GM19023 (cell line): ENCODE data around the gene YTHDF1.
A peak's percentile ranks its signal among the peaks of the same experiment; 100 is the strongest.
"Not testable (repeated sequence)": the region's sequence is repeated elsewhere in the genome, so short reads cannot be mapped to it uniquely, and the experiment has no call there.

Source experiments
- ATAC-seq: cut with Tn5 transposase; IDR thresholded peaks from one replicate; pipeline ENCODE4 v1.9.1; 2021; ENCODE audit warnings: mild to moderate bottlenecking, moderate library complexity; ENCODE audit not compliant: unreplicated experiment

Gene YTHDF1

DNA sequence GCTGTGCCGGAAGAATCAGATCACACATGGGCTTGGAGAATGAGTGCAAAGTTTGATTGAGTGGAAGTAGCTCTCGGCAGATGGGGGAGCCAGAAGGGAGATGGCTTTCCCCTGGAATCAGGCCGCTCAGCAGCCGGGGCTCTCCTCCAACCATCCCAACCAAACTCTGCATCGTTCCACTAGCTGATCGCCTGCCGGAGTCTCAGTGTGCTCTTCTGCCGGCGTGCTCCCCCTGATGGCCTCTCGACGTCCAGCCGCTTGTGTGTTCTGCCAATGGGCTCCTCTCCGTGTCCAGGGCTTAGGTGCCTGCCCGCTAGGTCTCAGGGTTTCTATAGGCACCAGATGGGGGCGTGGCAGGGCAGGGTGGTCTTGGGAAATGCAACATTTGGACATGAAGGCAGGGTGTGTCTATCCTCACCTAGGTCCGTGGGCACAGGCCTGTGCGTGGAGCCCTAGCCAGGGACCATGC lies 14.9 kb upstream of the YTHDF1 start:
- ATAC-seq = no peak

DNA sequence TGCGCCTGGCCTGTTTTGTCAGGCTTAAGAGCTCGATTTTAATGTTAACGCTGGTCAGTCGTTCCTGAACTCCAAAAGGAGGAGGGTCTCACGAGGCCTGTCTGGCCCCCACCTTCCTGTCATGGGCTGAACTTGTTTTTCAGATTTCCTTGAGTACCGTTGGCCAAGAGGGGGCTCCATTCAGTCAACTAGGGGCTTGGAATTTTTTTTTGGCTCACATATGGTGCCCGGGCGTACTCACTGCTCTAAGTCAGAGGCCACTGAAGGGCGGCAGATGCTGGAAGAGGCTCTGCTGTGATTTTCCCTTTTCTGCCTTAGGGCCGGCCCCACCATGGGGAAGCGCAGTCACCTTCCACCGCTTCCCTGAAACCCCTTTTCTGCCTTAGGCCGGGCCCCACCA lies 12.9 kb upstream of the YTHDF1 start:
- no peak for ATAC-seq

GRCh38 chr20:63227260-63227659 lies 11.3 kb upstream of the YTHDF1 start:
- ATAC-seq = no peak

- ATAC-seq = no peak
These were observed 10.4 kb upstream of the YTHDF1 start for GRCh38 chr20:63226042-63226943.

DNA sequence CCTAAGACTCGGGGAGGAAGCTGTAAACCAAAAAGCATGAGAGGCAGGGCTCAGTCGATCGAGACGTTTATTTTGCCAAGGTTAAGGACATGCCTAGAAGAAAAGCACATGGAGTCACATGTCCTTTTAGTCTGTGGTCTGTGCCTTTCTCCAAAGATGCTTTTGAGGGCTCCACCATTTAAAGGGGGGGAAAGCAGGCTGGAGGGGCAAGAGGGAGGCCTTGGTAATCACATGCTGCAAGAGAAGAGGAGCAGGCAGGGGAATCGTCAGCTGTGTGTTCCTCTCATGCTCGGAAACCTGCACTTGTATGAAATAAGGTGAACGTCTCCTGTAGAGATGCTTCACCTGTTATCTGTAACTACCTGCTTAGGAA lies 9.1 kb upstream of the YTHDF1 start:
- ATAC-seq = no peak

DNA sequence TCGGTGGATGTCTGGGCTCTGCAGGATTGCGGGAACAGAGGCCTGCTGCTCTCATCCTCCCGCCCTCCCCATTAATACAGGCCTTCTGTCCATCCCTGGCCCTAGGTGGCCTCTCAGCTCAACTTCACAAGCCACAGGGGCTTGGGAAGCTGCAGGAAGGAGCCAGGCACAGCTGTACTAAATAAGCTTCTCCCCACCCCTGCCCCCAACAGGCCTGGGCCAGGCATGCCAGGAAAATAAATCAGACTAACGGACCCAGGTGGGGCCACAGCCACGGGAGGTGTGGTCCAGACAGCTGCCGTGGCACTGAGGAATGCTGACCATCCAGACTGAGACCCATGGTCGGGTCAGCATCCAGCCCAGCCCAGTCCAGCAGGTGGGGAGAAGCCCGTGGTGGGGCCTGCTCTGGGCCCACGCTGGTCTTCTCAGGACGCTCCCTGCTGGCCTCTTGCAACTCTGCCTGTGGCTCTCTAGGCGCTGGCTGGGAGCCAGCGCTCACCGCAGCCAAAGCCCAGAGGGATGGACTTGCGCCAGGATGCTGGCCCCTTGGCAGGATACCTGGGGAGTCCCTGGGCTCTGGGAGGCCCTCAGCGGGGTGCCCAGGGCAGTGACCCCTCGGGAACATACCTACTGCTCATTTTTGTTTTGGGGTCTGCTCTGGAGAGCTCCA lies 8.6 kb upstream of the YTHDF1 start:
- no peak for ATAC-seq

DNA sequence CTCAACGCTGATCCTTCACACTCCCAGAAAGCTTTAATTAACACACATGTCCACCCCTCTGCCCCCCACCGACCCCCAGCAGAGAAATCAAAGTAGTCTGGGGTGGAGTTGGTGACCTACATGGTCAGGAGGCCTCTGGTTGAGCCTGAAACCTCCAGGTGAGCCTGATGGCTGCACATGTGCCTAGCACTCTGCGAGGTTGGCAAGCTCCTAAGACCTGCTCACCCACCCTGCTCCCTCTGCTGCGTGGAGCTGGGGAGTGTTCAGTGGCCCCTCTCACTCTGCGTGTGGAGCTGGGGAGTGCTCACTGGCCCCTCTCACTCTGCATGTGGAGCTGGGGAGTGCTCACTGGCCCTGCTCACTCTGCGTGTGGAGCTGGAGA lies 7.9 kb upstream of the YTHDF1 start:
- ATAC-seq = no peak

- ATAC-seq = no peak
These were observed 7.3 kb upstream of the YTHDF1 start for GRCh38 chr20:63223121-63223825.

DNA sequence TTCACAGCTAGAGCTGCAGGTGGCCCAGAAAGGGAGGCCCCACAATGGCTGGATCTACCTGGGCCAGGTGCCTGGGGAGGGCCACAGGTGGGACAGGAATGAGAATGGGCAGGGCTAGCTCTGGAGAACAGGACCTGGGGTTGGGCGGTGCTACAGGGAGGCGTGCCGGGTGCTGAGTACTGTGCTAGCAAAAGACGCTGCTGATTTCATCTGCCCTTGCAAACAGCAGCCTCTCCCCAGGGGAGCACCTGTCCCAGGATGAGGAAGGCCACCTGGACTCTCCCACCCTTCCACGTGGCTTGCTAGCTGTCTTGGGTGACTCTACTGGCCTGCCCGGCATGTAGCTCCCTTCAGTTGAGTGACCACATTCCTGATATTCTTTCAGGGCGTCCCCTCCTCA lies 6.6 kb upstream of the YTHDF1 start:
- ATAC-seq = no peak

- ATAC-seq = not testable (repeated sequence)
These were observed 5.6 kb upstream of the YTHDF1 start for GRCh38 chr20:63221400-63222053.

GRCh38 chr20:63220696-63221399 lies 4.9 kb upstream of the YTHDF1 start:
- no peak for ATAC-seq

- ATAC-seq = no peak
These were observed 4.1 kb upstream of the YTHDF1 start for GRCh38 chr20:63219866-63220521.

GRCh38 chr20:63219447-63219821 lies 3.5 kb upstream of the YTHDF1 start:
- no peak for ATAC-seq

DNA sequence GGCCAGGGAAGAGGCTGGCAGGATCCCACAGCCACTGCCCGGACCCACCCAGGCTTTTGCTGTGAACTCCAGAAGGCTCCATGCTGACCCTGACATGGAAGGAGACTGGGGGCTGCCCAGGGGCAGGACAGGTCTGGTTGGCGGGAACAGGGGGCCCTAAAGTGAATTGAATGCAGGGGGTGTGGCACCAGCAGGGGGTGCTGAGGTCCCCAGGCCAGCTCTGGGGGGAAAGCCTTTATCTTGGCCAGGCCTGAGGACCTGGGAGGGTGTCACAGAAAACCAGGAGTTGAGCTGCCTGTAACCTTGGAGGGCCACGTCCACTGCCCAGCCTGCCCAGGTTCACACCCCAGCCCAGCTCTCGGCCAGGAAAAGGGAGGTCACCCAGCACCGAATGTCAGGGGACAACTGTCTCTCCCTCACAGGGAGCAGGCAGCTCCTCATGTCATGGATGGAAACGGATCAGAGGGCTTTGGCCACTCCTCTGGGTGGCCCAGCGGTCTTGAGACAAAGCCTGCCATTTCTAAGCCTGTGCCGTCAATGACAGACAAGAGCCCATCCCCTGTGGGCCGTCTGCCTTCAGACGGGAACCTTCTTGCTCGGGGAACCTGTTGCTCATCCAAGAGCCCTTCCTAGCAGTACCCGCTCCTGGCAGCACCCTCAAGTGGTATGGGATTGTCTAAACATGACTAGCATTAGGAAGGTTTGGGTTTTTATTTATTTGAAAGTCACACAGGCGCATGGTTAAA lies 2.9 kb upstream of the YTHDF1 start:
- ATAC-seq = no peak

- ATAC-seq = no peak
These were observed 1.8 kb upstream of the YTHDF1 start for GRCh38 chr20:63217706-63218105.

- ATAC-seq = no peak
These were observed 1.0 kb upstream of the YTHDF1 start for GRCh38 chr20:63216849-63217471.

- peak; percentile 11 for ATAC-seq
These were observed 560 bp downstream of the YTHDF1 start for GRCh38 chr20:63215101-63216040.

- ATAC-seq = no peak
These were observed 1.4 kb downstream of the YTHDF1 start for GRCh38 chr20:63214514-63214913.
